Measurements from ENCODE around the gene PANX3.

The PANX3 gene

GRCh38 chr11:124612045-124612444 is 817 bp downstream of the PANX3 start (continued):
- TF ChIP-seq BACH2 (CRISPR knock-in tag; IDR thresholded peaks at IDR 0.05; ENCODE audit: borderline replicate concordance): no peak

DNA sequence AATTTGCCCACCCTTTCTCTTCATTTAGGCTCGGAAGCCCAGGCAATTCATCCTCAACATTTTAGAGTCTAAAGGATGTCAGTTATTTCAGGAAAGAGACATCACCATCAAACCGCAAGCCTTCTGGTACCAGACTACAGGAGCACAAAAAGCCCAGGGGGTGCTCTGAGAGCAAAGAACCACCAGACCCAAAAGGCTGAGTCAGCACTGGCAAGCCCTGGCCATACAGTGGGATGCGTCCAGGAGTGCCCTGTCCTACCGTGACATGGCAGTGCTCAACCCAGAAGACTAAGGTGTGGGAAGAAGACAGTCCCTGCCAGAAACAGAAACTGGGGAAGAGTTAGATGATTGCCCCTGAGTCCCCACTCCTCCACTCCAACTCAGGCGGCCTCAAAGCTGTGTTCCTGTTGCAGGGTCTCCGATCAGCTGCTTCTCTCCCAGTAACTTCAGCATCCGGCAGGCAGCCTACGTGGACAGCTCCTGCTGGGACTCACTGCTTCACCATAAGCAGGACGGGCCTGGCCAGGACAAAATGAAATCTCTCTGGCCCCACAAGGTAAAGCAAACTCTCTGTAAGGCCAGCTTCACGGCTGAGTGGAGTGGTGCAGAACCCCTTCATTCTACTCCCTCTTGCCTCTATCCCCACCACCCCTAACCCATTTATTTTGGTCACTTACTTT is 1.5 kb downstream of the PANX3 start:
- ATAC-seq: peak; percentile 32

GRCh38 chr11:124618863-124619262 is 7.6 kb downstream of the PANX3 start:
- ATAC-seq: no peak
- no peak for TF ChIP-seq OSR1 (CRISPR knock-in tag; IDR thresholded peaks at IDR 0.05)
- TF ChIP-seq PPARA (CRISPR knock-in tag; IDR thresholded peaks at IDR 0.05; ENCODE audit: borderline replicate concordance): no peak
- TF ChIP-seq PATZ1 (CRISPR knock-in tag; IDR thresholded peaks at IDR 0.05; ENCODE audit: borderline replicate concordance): no peak
- no peak for TF ChIP-seq TOX (CRISPR knock-in tag; IDR thresholded peaks at IDR 0.05; ENCODE audit: borderline replicate concordance)
- no peak for TF ChIP-seq ZNF565 (CRISPR knock-in tag; conservative IDR thresholded peaks at IDR 0.05; ENCODE audit: low read depth)
- TF ChIP-seq POU6F1 (CRISPR knock-in tag; IDR thresholded peaks at IDR 0.05; ENCODE audit: borderline replicate concordance, low read depth): no peak
- TF ChIP-seq ZNF70 (CRISPR knock-in tag; IDR thresholded peaks at IDR 0.05): no peak
- TF ChIP-seq, protein P1, sequence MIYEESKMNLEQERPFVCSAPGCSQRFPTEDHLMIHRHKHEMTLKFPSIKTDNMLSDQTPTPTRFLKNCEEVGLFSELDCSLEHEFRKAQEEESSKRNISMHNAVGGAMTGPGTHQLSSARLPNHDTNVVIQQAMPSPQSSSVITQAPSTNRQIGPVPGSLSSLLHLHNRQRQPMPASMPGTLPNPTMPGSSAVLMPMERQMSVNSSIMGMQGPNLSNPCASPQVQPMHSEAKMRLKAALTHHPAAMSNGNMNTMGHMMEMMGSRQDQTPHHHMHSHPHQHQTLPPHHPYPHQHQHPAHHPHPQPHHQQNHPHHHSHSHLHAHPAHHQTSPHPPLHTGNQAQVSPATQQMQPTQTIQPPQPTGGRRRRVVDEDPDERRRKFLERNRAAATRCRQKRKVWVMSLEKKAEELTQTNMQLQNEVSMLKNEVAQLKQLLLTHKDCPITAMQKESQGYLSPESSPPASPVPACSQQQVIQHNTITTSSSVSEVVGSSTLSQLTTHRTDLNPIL (CRISPR knock-in tag; IDR thresholded peaks at IDR 0.05; ENCODE audit: low read depth): no peak
- TF ChIP-seq, protein P2, sequence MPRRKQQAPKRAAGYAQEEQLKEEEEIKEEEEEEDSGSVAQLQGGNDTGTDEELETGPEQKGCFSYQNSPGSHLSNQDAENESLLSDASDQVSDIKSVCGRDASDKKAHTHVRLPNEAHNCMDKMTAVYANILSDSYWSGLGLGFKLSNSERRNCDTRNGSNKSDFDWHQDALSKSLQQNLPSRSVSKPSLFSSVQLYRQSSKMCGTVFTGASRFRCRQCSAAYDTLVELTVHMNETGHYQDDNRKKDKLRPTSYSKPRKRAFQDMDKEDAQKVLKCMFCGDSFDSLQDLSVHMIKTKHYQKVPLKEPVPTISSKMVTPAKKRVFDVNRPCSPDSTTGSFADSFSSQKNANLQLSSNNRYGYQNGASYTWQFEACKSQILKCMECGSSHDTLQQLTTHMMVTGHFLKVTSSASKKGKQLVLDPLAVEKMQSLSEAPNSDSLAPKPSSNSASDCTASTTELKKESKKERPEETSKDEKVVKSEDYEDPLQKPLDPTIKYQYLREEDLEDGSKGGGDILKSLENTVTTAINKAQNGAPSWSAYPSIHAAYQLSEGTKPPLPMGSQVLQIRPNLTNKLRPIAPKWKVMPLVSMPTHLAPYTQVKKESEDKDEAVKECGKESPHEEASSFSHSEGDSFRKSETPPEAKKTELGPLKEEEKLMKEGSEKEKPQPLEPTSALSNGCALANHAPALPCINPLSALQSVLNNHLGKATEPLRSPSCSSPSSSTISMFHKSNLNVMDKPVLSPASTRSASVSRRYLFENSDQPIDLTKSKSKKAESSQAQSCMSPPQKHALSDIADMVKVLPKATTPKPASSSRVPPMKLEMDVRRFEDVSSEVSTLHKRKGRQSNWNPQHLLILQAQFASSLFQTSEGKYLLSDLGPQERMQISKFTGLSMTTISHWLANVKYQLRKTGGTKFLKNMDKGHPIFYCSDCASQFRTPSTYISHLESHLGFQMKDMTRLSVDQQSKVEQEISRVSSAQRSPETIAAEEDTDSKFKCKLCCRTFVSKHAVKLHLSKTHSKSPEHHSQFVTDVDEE (CRISPR knock-in tag; IDR thresholded peaks at IDR 0.05): no peak
- TF ChIP-seq CSRNP3 (CRISPR knock-in tag; IDR thresholded peaks at IDR 0.05): no peak
- no peak for TF ChIP-seq CSDC2 (CRISPR knock-in tag; IDR thresholded peaks at IDR 0.05)

More for the DNA sequence above, 1.5 kb downstream of the PANX3 start:
- TF ChIP-seq, protein P2 (CRISPR knock-in tag; IDR thresholded peaks at IDR 0.05): no peak
- TF ChIP-seq TCF4 (CRISPR knock-in tag; IDR thresholded peaks at IDR 0.05; ENCODE audit: borderline replicate concordance) (no peak), ZNF8 (CRISPR knock-in tag; IDR thresholded peaks at IDR 0.05) (no peak), ZNF70 (CRISPR knock-in tag; IDR thresholded peaks at IDR 0.05) (no peak), ZFP30 (CRISPR knock-in tag; IDR thresholded peaks at IDR 0.05) (no peak), ZC3H10 (CRISPR knock-in tag; IDR thresholded peaks at IDR 0.05) (no peak), CSRNP3 (CRISPR knock-in tag; IDR thresholded peaks at IDR 0.05) (no peak), OSR1 (CRISPR knock-in tag; IDR thresholded peaks at IDR 0.05) (no peak), PPARA (CRISPR knock-in tag; IDR thresholded peaks at IDR 0.05; ENCODE audit: borderline replicate concordance) (no peak), SNAI2 (CRISPR knock-in tag; IDR thresholded peaks at IDR 0.05) (no peak), RARB (CRISPR knock-in tag; IDR thresholded peaks at IDR 0.05) (no peak), ESRRG (CRISPR knock-in tag; IDR thresholded peaks at IDR 0.05) (no peak), TOX (CRISPR knock-in tag; IDR thresholded peaks at IDR 0.05; ENCODE audit: borderline replicate concordance) (no peak), ARNTL (CRISPR knock-in tag; IDR thresholded peaks at IDR 0.05; ENCODE audit: borderline replicate concordance, low read depth) (no peak)
- TF ChIP-seq, protein P1 (CRISPR knock-in tag; IDR thresholded peaks at IDR 0.05; ENCODE audit: low read depth): no peak

Measured in SK-N-SH treated with all-trans-retinoic acid at 6 μM for 48 hours (cell line).